ENCODE measurements around the gene CPNE4.

CPNE4 gene

DNA sequence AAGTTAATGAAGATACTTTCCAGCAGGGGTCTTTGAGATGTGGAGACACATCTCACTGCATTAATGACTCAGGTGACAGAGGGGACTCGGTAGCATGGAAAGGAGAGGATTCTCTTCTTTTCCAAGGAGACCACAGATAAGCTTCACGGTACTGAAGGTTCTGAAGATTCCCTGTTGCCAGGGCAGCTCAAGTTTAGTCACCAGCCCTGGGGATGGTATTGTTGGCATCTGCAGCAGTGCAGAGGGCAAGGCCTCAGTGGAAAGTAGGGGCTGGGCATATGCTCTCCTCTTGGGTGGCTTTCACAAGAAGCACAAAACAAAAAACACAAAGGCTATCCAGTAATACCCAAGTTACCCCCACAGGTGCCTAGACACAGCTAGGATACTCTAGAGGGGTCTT lies 494.0 kb downstream of the CPNE4 start:
- Histone ChIP-seq H3K9ac (ENCODE audit: low read length) (no peak overlapping the region), H3K27ac (ENCODE audit: low read depth, low read length) (no peak overlapping the region), H3K36me3 (ENCODE audit: control insufficient read depth, insufficient read depth, low read length) (no peaks in the 10 kb centered on the region)

GRCh38 chr3:131540143-131540542 lies 494.7 kb downstream of the CPNE4 start:
- no peaks in the 10 kb centered on the region for H3K36me3 ChIP-seq (ENCODE audit: control insufficient read depth, insufficient read depth, low read length)
- no peak overlapping the region for H3K4me3 ChIP-seq (ENCODE audit: low read length)
- H3K27ac ChIP-seq (ENCODE audit: low read depth, low read length) = no peak overlapping the region
- H3K4me1 ChIP-seq (ENCODE audit: control insufficient read depth, insufficient read depth, low read length) = peaks cover 6% of the 10 kb centered on the region
- no peaks in the 10 kb centered on the region for H3K27me3 ChIP-seq (ENCODE audit: control insufficient read depth, insufficient read depth, low read length)
- no peak overlapping the region for H3K9ac ChIP-seq (ENCODE audit: low read length)

More for the DNA sequence above, 494.0 kb downstream of the CPNE4 start:
- H3K4me3 ChIP-seq (ENCODE audit: low read length) = no peak overlapping the region
- peaks cover 6% of the 10 kb centered on the region for H3K4me1 ChIP-seq (ENCODE audit: control insufficient read depth, insufficient read depth, low read length)
- H3K27me3 ChIP-seq (ENCODE audit: control insufficient read depth, insufficient read depth, low read length) = no peaks in the 10 kb centered on the region

- Histone ChIP-seq H3K36me3 (ENCODE audit: control insufficient read depth, insufficient read depth, low read length) (no peaks in the 10 kb centered on the region), H3K4me3 (ENCODE audit: low read length) (no peak overlapping the region)
Measured at GRCh38 chr3:131538968-131539367, 495.8 kb downstream of the CPNE4 start.

DNA sequence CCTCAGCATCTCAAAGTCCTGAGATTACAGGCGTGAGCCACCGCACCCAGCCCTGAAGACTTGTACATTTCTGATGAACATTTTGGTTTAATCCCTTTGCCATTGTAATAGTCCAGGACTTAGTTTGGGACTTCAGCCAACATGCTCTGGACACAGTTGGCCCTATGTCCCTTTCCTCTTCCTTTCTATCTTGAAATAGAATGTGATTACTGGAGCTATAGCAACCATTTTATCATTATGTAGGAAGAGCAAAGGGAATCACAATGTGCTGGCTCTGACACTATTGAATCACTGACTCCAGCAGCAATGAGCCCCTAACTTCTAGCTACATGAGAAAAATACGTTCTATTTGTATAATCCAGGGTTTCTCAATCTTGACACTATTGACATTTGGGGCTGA lies 497.3 kb downstream of the CPNE4 start:
- no peak overlapping the region for H3K27ac ChIP-seq (ENCODE audit: low read depth, low read length)
- no peaks in the 10 kb centered on the region for H3K36me3 ChIP-seq (ENCODE audit: control insufficient read depth, insufficient read depth, low read length)

More at GRCh38 chr3:131538968-131539367, 495.8 kb downstream of the CPNE4 start:
- H3K27ac ChIP-seq (ENCODE audit: low read depth, low read length) = no peak overlapping the region
- no peak overlapping the region for H3K9ac ChIP-seq (ENCODE audit: low read length)
- peaks cover 5% of the 10 kb centered on the region for H3K4me1 ChIP-seq (ENCODE audit: control insufficient read depth, insufficient read depth, low read length)
- H3K27me3 ChIP-seq (ENCODE audit: control insufficient read depth, insufficient read depth, low read length) = no peaks in the 10 kb centered on the region

DNA sequence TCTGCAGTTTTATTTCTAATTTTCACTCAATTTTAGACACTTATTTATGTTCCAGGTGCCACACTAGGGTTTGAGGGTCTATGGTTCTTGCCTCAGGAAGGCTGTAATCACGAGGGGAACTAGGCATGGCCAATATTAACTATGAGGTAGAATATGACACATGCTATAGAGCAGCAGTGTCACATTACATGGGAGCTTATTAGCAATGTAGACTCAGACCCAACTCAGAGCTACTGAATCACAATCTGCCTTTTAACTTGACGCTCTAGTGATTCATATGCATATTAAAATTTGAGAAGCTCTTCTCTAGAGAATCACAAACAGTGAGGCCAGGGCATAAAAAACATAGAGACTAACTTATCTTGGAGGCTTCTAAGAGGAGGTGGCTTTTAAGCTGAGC lies 499.2 kb downstream of the CPNE4 start:
- H3K4me3 ChIP-seq (ENCODE audit: low read length) = no peak overlapping the region
- peaks cover under 1% of the 10 kb centered on the region for H3K4me1 ChIP-seq (ENCODE audit: control insufficient read depth, insufficient read depth, low read length)
- no peaks in the 10 kb centered on the region for H3K36me3 ChIP-seq (ENCODE audit: control insufficient read depth, insufficient read depth, low read length)
- no peak overlapping the region for H3K27ac ChIP-seq (ENCODE audit: low read depth, low read length)
- H3K9ac ChIP-seq (ENCODE audit: low read length) = no peak overlapping the region
- H3K27me3 ChIP-seq (ENCODE audit: control insufficient read depth, insufficient read depth, low read length) = no peaks in the 10 kb centered on the region

More for the DNA sequence above, 497.3 kb downstream of the CPNE4 start:
- no peak overlapping the region for H3K4me3 ChIP-seq (ENCODE audit: low read length)
- H3K4me1 ChIP-seq (ENCODE audit: control insufficient read depth, insufficient read depth, low read length) = peaks cover 4% of the 10 kb centered on the region
- no peaks in the 10 kb centered on the region for H3K27me3 ChIP-seq (ENCODE audit: control insufficient read depth, insufficient read depth, low read length)
- H3K9ac ChIP-seq (ENCODE audit: low read length) = no peak overlapping the region

GRCh38 chr3:131535131-131535530 lies 499.7 kb downstream of the CPNE4 start:
- no peak overlapping the region for H3K27ac ChIP-seq (ENCODE audit: low read depth, low read length)
- no peaks in the 10 kb centered on the region for H3K36me3 ChIP-seq (ENCODE audit: control insufficient read depth, insufficient read depth, low read length)
- no peak overlapping the region for H3K9ac ChIP-seq (ENCODE audit: low read length)
- no peaks in the 10 kb centered on the region for H3K4me1 ChIP-seq (ENCODE audit: control insufficient read depth, insufficient read depth, low read length)
- no peak overlapping the region for H3K4me3 ChIP-seq (ENCODE audit: low read length)
- no peaks in the 10 kb centered on the region for H3K27me3 ChIP-seq (ENCODE audit: control insufficient read depth, insufficient read depth, low read length)

- Histone ChIP-seq H3K9ac (ENCODE audit: low read length) (no peak overlapping the region), H3K4me3 (ENCODE audit: low read length) (no peak overlapping the region), H3K27me3 (ENCODE audit: control insufficient read depth, insufficient read depth, low read length) (peaks cover 3% of the 10 kb centered on the region), H3K36me3 (ENCODE audit: control insufficient read depth, insufficient read depth, low read length) (no peaks in the 10 kb centered on the region), H3K27ac (ENCODE audit: low read depth, low read length) (no peak overlapping the region), H3K4me1 (ENCODE audit: control insufficient read depth, insufficient read depth, low read length) (no peaks in the 10 kb centered on the region)
Measured at GRCh38 chr3:131532645-131533044, 502.2 kb downstream of the CPNE4 start.

- H3K9ac ChIP-seq (ENCODE audit: low read length) = no peak overlapping the region
- H3K36me3 ChIP-seq (ENCODE audit: control insufficient read depth, insufficient read depth, low read length) = no peaks in the 10 kb centered on the region
- H3K4me1 ChIP-seq (ENCODE audit: control insufficient read depth, insufficient read depth, low read length) = no peaks in the 10 kb centered on the region
- H3K4me3 ChIP-seq (ENCODE audit: low read length) = no peak overlapping the region
- no peak overlapping the region for H3K27ac ChIP-seq (ENCODE audit: low read depth, low read length)
- peaks cover 3% of the 10 kb centered on the region for H3K27me3 ChIP-seq (ENCODE audit: control insufficient read depth, insufficient read depth, low read length)
Measured at GRCh38 chr3:131530843-131531242, 504.0 kb downstream of the CPNE4 start.

- H3K27me3 ChIP-seq (ENCODE audit: control insufficient read depth, insufficient read depth, low read length) = peaks cover 3% of the 10 kb centered on the region
- no peak overlapping the region for H3K9ac ChIP-seq (ENCODE audit: low read length)
- H3K4me1 ChIP-seq (ENCODE audit: control insufficient read depth, insufficient read depth, low read length) = no peaks in the 10 kb centered on the region
- H3K4me3 ChIP-seq (ENCODE audit: low read length) = no peak overlapping the region
- no peak overlapping the region for H3K27ac ChIP-seq (ENCODE audit: low read depth, low read length)
- no peaks in the 10 kb centered on the region for H3K36me3 ChIP-seq (ENCODE audit: control insufficient read depth, insufficient read depth, low read length)
Measured at GRCh38 chr3:131530388-131530787, 504.4 kb downstream of the CPNE4 start.

- no peaks in the 10 kb centered on the region for H3K4me1 ChIP-seq (ENCODE audit: control insufficient read depth, insufficient read depth, low read length)
- H3K4me3 ChIP-seq (ENCODE audit: low read length) = peak overlapping the region; percentile 50
- no peaks in the 10 kb centered on the region for H3K36me3 ChIP-seq (ENCODE audit: control insufficient read depth, insufficient read depth, low read length)
- H3K27ac ChIP-seq (ENCODE audit: low read depth, low read length) = no peak overlapping the region
- H3K9ac ChIP-seq (ENCODE audit: low read length) = no peak overlapping the region
- peaks cover 3% of the 10 kb centered on the region for H3K27me3 ChIP-seq (ENCODE audit: control insufficient read depth, insufficient read depth, low read length)
Measured at GRCh38 chr3:131526801-131527347, 507.9 kb downstream of the CPNE4 start.

- H3K4me1 ChIP-seq (ENCODE audit: control insufficient read depth, insufficient read depth, low read length) = no peaks in the 10 kb centered on the region
- H3K27ac ChIP-seq (ENCODE audit: low read depth, low read length) = no peak overlapping the region
Measured at GRCh38 chr3:131518680-131519079, 516.1 kb downstream of the CPNE4 start.

DNA sequence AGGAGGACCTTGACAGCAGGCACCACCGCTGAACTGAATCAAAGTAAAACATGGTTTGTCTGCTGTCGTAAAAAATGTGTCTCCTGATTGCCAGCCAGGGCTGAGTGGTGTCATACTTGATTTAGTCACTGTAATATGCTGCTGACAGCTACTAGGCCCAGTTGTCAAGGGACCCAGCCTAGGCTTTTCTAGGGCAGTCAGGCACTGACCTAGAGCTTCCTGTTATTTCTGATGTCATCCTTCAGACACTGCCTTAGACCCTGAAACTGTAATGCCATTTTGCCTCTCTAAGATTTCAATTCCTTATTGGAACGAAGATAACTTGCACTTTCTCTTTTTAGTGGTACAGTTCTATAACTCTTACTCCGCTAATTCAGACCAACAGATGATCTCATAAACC lies 529.4 kb downstream of the CPNE4 start:
- no peak overlapping the region for H3K27ac ChIP-seq (ENCODE audit: low read depth, low read length)
- no peaks in the 10 kb centered on the region for H3K36me3 ChIP-seq (ENCODE audit: control insufficient read depth, insufficient read depth, low read length)
- H3K4me1 ChIP-seq (ENCODE audit: control insufficient read depth, insufficient read depth, low read length) = no peaks in the 10 kb centered on the region
- H3K4me3 ChIP-seq (ENCODE audit: low read length) = no peak overlapping the region
- no peak overlapping the region for H3K9ac ChIP-seq (ENCODE audit: low read length)
- H3K27me3 ChIP-seq (ENCODE audit: control insufficient read depth, insufficient read depth, low read length) = no peaks in the 10 kb centered on the region

More at GRCh38 chr3:131518680-131519079, 516.1 kb downstream of the CPNE4 start:
- Histone ChIP-seq H3K27me3 (ENCODE audit: control insufficient read depth, insufficient read depth, low read length) (no peaks in the 10 kb centered on the region), H3K36me3 (ENCODE audit: control insufficient read depth, insufficient read depth, low read length) (no peaks in the 10 kb centered on the region), H3K9ac (ENCODE audit: low read length) (no peak overlapping the region), H3K4me3 (ENCODE audit: low read length) (no peak overlapping the region)

DNA sequence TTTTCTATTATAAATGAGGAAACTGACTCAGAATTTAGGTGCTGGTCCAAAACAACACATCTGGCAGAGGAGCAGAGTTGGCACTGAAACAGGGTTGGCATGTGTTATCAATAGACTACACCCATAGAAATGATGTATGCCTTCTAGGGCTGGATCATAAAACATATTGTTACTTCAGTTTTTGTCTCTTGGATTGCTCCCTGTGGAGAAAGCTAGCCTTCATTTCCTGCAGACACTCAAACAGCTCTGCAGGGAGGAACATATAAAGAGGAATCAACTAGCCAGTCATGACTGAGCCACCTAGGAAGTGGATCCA lies 531.5 kb downstream of the CPNE4 start:
- H3K36me3 ChIP-seq (ENCODE audit: control insufficient read depth, insufficient read depth, low read length) = peaks cover 4% of the 10 kb centered on the region
- H3K27ac ChIP-seq (ENCODE audit: low read depth, low read length) = no peak overlapping the region
- H3K9ac ChIP-seq (ENCODE audit: low read length) = no peak overlapping the region

More for the DNA sequence above, 531.5 kb downstream of the CPNE4 start:
- Histone ChIP-seq H3K4me1 (ENCODE audit: control insufficient read depth, insufficient read depth, low read length) (no peaks in the 10 kb centered on the region), H3K27me3 (ENCODE audit: control insufficient read depth, insufficient read depth, low read length) (no peaks in the 10 kb centered on the region), H3K4me3 (ENCODE audit: low read length) (peak overlapping the region; percentile 93)
